Endothelial cell of umbilical vein (primary cell): ENCODE results near the gene TSPAN18. TPM values are rescaled to one million over a fixed set of nuclear protein-coding genes. Genes with fewer than 3 reads are reported as not detected.
A peak's percentile ranks its signal among the peaks of the same experiment; 100 is the strongest.

Experiments used
- BruUV-seq: library from RNA; stranded (reverse); fragments of 400-500 nt; replicated peaks from 2 replicates; lab custom pipeline; 2021; lab: Mats Ljungman, UMichigan
- CTCF ChIA-PET: fragments of 300-600, 350-600 bp; sonication (Branson Sonifier 250); formaldehyde crosslinking; loops from one replicate; lab custom pipeline; 2021; ENCODE audit warnings: antibody characterized with exemption, inconsistent platforms; lab: Charles Lee
- POLR2A ChIA-PET: fragments of 300-600, 350-600 bp; sonication (Branson Sonifier 250); formaldehyde crosslinking; loops from one replicate; lab custom pipeline; 2021; ENCODE audit warnings: antibody characterized with exemption, inconsistent platforms; lab: Charles Lee
- DNase-seq: peaks from one replicate; pipeline ENCODE4 v3.0.0-alpha.2; 2011; ENCODE audit warnings: low read depth, low spot score
- FAIRE-seq: peaks from 2 replicates; lab custom pipeline; 2011; peaks lifted over from hg19 to GRCh38; lab: Jason Lieb, UNC
- H2AFZ ChIP-seq: 2 replicates; pipeline ENCODE4 v1.6.0; 2012; ENCODE audit warnings: low read depth, low read length, control low read depth, inconsistent platforms
- H3K27ac ChIP-seq: 2 replicates; pipeline ENCODE4 v1.5.1; 2011; ENCODE audit warnings: low read depth, mild to moderate bottlenecking, control low read depth, low read length, moderate library complexity; ENCODE audit not compliant: insufficient read depth
- H3K27me3 ChIP-seq, 2 experiments: 2 replicates each; pipeline versions ENCODE4 v1.6.0 to v1.6.1; 2011; ENCODE audit warnings: low read length in 2 of 2, mixed read lengths in 1 of 2; ENCODE audit not compliant: control insufficient read depth in 2 of 2, insufficient read depth in 2 of 2
- H3K36me3 ChIP-seq, 2 experiments: 2 replicates in 1 of 2; 3 replicates in 1 of 2; pipeline ENCODE4 v1.5.1; 2011; ENCODE audit warnings: low read length in 2 of 2, mild to moderate bottlenecking in 1 of 2, moderate library complexity in 1 of 2; ENCODE audit not compliant: control insufficient read depth in 2 of 2, insufficient read depth in 2 of 2; ENCODE audit errors: extremely low read depth in 1 of 2
- H3K4me1 ChIP-seq: 3 replicates; pipeline ENCODE4 v1.5.1; 2011; ENCODE audit warnings: mild to moderate bottlenecking, low read length; ENCODE audit not compliant: control insufficient read depth, insufficient read depth; ENCODE audit errors: extremely low read depth
- H3K4me2 ChIP-seq: 2 replicates; pipeline ENCODE4 v1.6.1; 2011; ENCODE audit warnings: low read length, control low read depth, mixed read lengths; ENCODE audit not compliant: insufficient read depth
- H3K4me3 ChIP-seq, 3 experiments: fragments of 200-600 bp in 1 of 3; sonication (generic), shearing (Covaris generic) in 1 of 3; replicated peaks in 1 of 3; 2 replicates each; pipeline ENCODE4 v1.5.1; 2011 to 2016; ENCODE audit warnings: control low read depth in 3 of 3, low read length in 3 of 3, mild to moderate bottlenecking in 2 of 3, inconsistent platforms in 1 of 3, low read depth in 1 of 3, moderate library complexity in 1 of 3; ENCODE audit not compliant: insufficient read depth in 1 of 3
- H3K79me2 ChIP-seq: 2 replicates; pipeline ENCODE4 v1.6.0; 2012; ENCODE audit warnings: low read length, inconsistent platforms; ENCODE audit not compliant: control insufficient read depth, insufficient read depth
- H3K9ac ChIP-seq: replicated peaks from 2 replicates; pipeline ENCODE3; 2011; ENCODE audit warnings: low read length, control low read depth; ENCODE audit not compliant: insufficient read depth; ENCODE audit errors: extremely low read depth
- H3K9me1 ChIP-seq: replicated peaks from 3 replicates; pipeline ENCODE4 v1.6.0; 2011; ENCODE audit warnings: mild to moderate bottlenecking, low read length; ENCODE audit not compliant: control insufficient read depth, insufficient read depth; ENCODE audit errors: extremely low read depth
- H3K9me3 ChIP-seq: replicated peaks from 2 replicates; pipeline ENCODE4 v1.5.1; 2012; ENCODE audit warnings: low read length, inconsistent platforms; ENCODE audit not compliant: control insufficient read depth, insufficient read depth
- H4K20me1 ChIP-seq: replicated peaks from 2 replicates; pipeline ENCODE3; 2011; ENCODE audit warnings: mild to moderate bottlenecking, low read length; ENCODE audit not compliant: control insufficient read depth, insufficient read depth; ENCODE audit errors: extremely low read depth
- CTCF ChIP-seq, 2 donors: IDR thresholded peaks; 1 replicate in 1 of 2; 2 replicates in 1 of 2; pipeline ENCODE4 v1.5.1; 2011; ENCODE audit warnings: low read length in 2 of 2, mild to moderate bottlenecking in 2 of 2, moderate library complexity in 2 of 2, control low read depth in 1 of 2, inconsistent platforms in 1 of 2, low read depth in 1 of 2; ENCODE audit not compliant: insufficient read depth in 1 of 2; ENCODE audit errors: extremely low read depth in 1 of 2
- FOS ChIP-seq: IDR thresholded peaks from 2 replicates; pipeline ENCODE4 v1.6.1; 2011; ENCODE audit warnings: mild to moderate bottlenecking, low read length, moderate library complexity, borderline replicate concordance; ENCODE audit not compliant: insufficient read depth
- GATA2 ChIP-seq: IDR thresholded peaks from 2 replicates; pipeline ENCODE4 v1.7.0; 2011; ENCODE audit warnings: low read depth, mild to moderate bottlenecking, moderate library complexity, mixed read lengths, low read length; ENCODE audit not compliant: insufficient read length, insufficient read depth
- dilution Hi-C: fragments of 300-500 bp; cut with MboI; formaldehyde crosslinking; loops from one replicate; pipeline ENCODE4 v1.15.0; 2019; ENCODE audit warnings: low sequenced_read_pairs; ENCODE audit not compliant: extremely low pct_ligation_motif_present
- intact Hi-C: fragments of 100-400 bp; cut with micrococcal nuclease; formaldehyde crosslinking; loops from one replicate; pipeline ENCODE4 v1.10.0; 2022
- polyA plus RNA-seq, 4 experiments: library from polyadenylated mRNA; depleted of rRNA in 3 of 4; stranded (reverse) in 3 of 4; unstranded in 1 of 4; fragments of >200 nt; gene quantifications; 2 replicates each; pipeline versions ENCODE4 v1.2.1 to v1.2.3, GENCODE V29; 2011 to 2012; ENCODE audit warnings: missing spikeins in 1 of 4
- total RNA-seq: library from RNA; stranded (reverse); gene quantifications from 2 replicates; pipeline ENCODE4 v1.2.3, GENCODE V29; 2021

Gene TSPAN18
- total and polyA plus RNA-seq, 2 donors (not counting 3 experiments of a cell fraction or from before 2014, with no cell fraction given), result 32.2 to 118 TPM

GRCh38 chr11:44939673-44940395 is 213.1 kb downstream of the TSPAN18 start:
- dilution Hi-C loops, result no loop called here
- H4K20me1 ChIP-seq, result no peaks in the 10 kb centered on the region

More at GRCh38 chr11:44939673-44940395, 213.1 kb downstream of the TSPAN18 start:
- Histone ChIP-seq H3K9ac (no peak overlapping the region), H3K9me1 (no peaks in the 10 kb centered on the region), H3K36me3 (no peaks in the 10 kb centered on the region), H3K4me1 (no peaks in the 10 kb centered on the region), H3K9me3 (no peaks in the 10 kb centered on the region), H2AFZ (no peak overlapping the region), H3K79me2 (no peaks in the 10 kb centered on the region), H3K27ac (no peak overlapping the region), H3K27me3 (no peaks in the 10 kb centered on the region), H3K4me3 (no peak overlapping the region), H3K4me2 (no peak overlapping the region)
- no peak for FAIRE-seq
- no TSS peak for BruUV-seq
- DNase-seq, result peak; percentile 25
- intact Hi-C loops, result loop anchor here (5.0 kb wide), 2 partner anchors 42 to 352 kb away; no protein-coding TSS in a partner anchor
- POLR2A ChIA-PET, result no interaction called here
- CTCF ChIA-PET, result interaction anchor here (1.1 to 24.5 kb wide), 6 partner anchors 8 to 162 kb away, joined by 4 to 1618 read pairs (median 7); no protein-coding TSS in a partner anchor
- TF ChIP-seq CTCF (IDR thresholded peaks at IDR 0.05; ENCODE audit: extremely low read depth in 1 of 2, insufficient read depth in 1 of 2, low read depth in 1 of 2, low read length in 2 of 2) (peak; percentile 13 to 30), GATA2 (no peak), FOS (no peak)
